Body of pancreas (tissue), 4 donors: ENCODE data around the gene GATA3.

Source experiments
- POLR2A ChIP-seq, 3 donors: fragments of 450-650 bp; IDR thresholded peaks; one replicate each; pipeline ENCODE4 v1.6.1; 2016; ENCODE audit warnings: antibody characterized with exemption in 3 of 3, mild to moderate bottlenecking in 2 of 3
- TF ChIP-seq, protein P1 (sequence below), 7 experiments: fragments of 450-650 bp in 4 of 7; fragments of 200-600 bp in 3 of 7; sonication (generic) in 3 of 7; IDR thresholded peaks; one replicate each; pipeline ENCODE4 v1.5.1; 2016 to 2019; ENCODE audit warnings: antibody characterized with exemption in 7 of 7

- no peak for TF ChIP-seq POLR2A (IDR thresholded peaks at IDR 0.05)
- TF ChIP-seq, protein P1, sequence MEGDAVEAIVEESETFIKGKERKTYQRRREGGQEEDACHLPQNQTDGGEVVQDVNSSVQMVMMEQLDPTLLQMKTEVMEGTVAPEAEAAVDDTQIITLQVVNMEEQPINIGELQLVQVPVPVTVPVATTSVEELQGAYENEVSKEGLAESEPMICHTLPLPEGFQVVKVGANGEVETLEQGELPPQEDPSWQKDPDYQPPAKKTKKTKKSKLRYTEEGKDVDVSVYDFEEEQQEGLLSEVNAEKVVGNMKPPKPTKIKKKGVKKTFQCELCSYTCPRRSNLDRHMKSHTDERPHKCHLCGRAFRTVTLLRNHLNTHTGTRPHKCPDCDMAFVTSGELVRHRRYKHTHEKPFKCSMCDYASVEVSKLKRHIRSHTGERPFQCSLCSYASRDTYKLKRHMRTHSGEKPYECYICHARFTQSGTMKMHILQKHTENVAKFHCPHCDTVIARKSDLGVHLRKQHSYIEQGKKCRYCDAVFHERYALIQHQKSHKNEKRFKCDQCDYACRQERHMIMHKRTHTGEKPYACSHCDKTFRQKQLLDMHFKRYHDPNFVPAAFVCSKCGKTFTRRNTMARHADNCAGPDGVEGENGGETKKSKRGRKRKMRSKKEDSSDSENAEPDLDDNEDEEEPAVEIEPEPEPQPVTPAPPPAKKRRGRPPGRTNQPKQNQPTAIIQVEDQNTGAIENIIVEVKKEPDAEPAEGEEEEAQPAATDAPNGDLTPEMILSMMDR (IDR thresholded peaks at IDR 0.05) = no peak
Measured at GRCh38 chr10:8086315-8086714, 31.8 kb downstream of the GATA3 start.
